ENCODE measurements around the gene CNTN1.

The CNTN1 gene

DNA sequence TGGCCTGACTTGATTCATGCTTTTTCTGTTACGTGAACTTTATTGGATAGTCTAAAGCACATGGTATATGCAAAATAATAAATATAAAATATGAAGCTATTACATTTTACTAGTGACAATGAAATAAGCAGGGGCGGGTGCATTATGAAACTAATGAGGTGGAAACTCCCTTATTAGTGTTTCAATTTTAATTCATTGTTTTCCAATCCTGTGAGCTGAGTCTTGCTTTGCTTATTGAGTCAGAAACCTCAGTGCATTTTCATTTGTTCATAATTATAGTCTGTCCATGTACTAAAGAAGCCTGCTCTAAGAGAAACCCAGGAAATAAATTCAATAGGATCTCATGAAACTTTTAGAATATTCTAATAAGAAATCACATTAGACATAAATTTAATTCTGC lies 78.5 kb downstream of the CNTN1 start:
- DNase-seq (ENCODE audit: low read depth) = no peak

DNA sequence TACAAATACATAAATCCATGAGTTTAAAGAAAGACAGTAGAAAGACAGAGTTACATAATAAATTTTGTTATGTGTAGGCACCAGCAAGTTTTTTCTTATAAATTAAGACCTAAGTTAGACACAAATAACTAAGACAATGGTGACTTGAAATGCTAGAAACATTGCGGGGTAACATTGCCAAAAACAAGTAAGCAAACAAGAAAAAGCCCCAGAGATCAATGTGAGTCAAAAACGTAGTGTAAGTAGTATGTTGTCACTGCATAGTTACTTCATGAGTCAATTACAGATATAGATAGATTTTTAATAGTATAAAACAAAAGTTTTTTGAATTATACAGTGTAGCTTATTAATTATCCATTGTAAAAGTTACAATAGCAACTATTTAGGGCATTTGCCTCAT lies 83.4 kb downstream of the CNTN1 start:
- no peak for DNase-seq (ENCODE audit: low read depth)

DNA sequence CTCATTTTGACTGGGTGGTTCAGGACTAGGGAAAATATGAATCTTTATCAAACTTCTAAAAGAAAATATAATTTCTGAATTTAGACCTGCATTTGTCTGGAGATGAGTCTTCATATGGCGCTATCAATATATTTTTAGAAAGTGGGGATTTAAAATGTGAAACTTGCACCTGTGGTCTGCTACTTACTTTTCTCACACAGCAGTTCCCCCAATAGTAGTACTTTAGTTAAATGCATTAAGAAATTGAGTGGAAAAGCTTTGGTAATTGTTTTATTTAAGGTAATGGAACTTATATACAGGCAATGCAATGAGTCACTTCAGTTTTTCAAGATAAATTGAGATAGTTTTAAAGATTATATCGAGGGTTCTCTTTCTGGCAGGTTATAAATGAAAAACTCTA lies 91.9 kb downstream of the CNTN1 start:
- no peak for DNase-seq (ENCODE audit: low read depth)

DNA sequence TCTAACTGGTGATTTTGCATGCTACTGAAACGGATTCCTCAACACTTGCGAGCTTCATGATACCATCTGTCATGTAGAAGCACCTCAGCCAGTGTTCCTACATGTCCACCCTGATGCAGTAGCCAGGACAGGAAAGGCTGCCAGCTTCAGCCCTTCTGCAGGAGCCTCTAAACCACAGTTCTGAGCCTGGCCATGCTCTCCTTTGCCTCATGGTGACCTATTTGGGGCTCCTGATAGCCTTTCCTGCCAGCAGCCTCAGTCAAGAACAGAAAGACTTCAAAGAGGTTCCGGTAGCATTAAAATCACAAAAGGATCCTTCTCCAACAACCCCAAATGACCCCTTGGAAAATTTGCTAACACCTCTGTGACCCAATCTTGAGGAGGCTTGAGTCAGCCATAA lies 96.0 kb downstream of the CNTN1 start:
- DNase-seq (ENCODE audit: low read depth) = no peak

DNA sequence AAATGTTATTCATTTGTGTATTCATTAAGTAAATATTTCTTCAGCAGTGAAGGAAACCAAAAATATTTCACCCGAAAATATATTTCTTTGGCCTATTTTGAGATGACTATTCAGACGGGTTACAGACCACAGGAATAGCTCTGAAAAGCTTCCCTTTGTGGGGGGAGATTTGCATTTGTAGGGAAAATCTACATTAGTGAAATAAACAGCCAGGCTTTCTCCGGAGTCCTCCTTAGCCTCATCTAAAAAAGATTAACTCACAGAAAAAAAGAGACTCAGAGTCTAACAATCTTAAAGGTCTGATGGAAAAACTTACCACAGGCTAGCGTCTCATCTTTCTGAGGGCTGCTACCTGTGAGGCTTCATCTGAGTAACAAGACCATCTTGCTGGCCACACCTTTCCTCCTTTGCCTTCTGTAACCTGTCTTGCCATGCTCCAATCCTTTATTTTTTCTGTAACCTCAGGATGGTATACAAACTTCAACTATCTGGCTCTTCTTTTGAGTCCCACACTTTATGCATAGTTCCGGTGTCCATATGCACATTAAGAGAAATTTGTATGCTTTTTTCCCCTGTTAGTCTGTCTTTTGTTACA lies 100.7 kb downstream of the CNTN1 start:
- no peak for DNase-seq (ENCODE audit: low read depth)

DNA sequence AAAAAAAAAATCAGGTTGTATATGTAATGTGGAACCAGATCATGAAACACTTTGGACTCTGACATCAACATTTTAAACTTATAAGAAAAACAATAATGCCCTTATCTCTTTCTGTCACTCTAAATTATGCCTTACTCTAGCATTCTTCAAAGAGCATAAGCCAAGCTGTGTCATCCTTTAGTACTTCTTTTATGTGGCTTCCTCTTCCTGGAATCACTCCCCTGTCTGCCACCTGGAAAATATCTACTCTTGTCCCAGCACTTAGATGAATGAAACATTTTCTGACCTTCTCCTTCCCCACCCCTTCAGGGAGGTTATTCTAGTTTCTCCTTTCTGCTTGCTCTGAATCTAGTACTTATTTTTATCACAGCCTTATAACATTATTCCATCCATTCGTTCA lies 101.2 kb downstream of the CNTN1 start:
- DNase-seq (ENCODE audit: low read depth) = no peak

DNA sequence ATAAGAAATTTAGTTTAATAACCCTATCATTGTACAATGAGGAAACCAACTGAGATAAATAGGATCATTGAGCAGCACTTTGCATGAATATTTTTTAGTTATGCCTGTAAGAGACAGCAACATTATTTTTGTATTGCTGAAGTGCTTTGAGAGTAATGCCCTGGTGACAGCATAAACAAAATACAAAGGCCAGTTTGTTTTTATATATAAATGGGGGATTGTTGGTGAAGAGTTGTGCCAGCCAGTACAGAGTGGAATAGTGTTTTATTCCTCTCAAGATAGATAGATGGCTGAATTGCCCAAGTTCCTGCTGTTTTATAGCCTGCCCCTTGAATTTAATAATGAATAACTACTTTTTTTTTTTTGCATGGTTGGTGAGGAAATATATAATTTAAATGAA lies 101.8 kb downstream of the CNTN1 start:
- no peak for DNase-seq (ENCODE audit: low read depth)

DNA sequence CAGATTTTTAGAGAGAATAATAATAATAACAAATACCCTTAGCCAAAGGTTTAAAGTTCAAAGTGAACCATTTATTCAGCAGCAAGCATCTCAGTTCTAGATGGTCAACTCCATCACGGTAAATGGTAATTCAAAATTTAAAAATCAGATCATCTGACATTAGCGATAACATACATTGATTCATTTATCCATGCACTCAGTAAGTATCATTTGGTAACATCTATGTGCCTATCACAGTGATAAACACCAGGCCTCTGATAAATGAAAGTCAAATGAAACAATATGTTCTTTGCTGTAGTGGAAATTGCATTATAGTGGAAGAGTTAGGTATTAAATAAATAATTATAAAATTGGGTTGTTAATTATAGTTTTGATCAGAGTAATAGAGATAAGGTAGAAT lies 108.8 kb downstream of the CNTN1 start:
- no peak for DNase-seq (ENCODE audit: low read depth)

DNA sequence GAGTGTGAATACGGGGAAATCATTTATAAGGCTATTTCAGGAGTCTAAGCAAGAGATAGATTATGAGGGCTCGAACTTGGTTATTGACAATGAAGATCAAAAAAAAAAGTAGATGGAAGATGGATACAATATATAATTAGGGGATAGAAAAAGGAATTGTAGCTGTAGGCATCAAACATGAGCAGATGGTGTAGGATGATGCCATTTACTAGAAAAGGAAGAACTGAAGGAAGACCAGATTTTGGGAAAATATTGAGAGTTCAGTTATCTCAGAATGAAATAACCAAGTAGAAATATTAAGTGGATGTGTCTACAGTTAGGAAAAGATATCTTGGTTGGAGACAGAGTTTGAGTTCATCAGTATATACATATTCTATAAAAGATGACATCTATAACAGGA lies 109.6 kb downstream of the CNTN1 start:
- DNase-seq (ENCODE audit: low read depth) = no peak

DNA sequence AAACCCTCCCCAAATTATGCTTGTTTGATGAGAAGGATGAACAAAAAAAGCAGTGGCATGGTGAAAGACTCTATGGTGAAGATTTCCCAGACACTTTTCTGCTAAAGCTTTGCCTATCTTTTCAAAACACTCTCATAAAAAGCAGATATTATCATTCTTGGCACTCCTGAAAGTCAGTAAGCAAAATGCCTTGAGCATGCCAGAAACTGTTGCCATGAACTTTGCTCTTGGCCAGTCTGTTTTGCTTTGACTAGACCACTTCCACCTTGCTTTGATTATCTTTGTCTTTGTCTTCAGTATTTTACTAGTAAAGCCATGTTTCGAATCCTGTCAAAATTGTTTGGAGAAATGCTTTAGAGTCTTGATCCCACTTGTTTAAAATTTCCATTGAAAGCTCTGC lies 110.4 kb downstream of the CNTN1 start:
- DNase-seq (ENCODE audit: low read depth) = no peak

DNA sequence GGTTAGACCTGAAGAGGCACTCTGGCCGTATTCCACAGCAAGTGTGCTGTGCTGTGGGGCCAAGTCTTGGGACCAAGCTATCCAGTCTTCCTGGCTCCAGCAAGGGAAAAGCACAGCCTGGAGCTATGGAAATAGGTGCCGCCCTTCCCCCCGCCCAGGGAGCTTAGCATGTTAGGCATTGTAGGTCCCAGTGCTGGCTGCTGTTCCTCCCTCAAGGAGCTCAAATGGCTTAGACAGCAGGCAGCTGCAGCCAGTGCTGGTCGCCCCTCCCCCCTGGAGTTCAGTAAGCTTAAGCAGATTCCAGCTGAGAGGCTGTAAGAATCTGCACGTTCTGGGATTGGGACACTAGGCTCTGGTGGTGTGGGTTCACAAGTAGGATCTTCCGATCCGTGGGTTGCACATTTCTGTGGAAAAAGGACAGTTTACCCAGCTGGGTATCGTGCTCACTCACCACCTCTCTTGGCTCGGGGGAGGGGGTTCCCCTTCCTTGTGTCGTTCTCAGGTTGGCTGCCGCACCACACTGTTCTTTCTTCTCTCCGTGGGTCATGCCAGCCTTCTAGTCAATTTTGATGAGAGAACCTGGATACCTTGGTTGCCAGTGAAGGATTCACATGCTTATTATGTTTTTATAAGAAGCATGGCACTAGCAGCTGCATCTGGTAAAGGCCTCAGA lies 127.3 kb downstream of the CNTN1 start:
- DNase-seq (ENCODE audit: low read depth) = no peak

DNA sequence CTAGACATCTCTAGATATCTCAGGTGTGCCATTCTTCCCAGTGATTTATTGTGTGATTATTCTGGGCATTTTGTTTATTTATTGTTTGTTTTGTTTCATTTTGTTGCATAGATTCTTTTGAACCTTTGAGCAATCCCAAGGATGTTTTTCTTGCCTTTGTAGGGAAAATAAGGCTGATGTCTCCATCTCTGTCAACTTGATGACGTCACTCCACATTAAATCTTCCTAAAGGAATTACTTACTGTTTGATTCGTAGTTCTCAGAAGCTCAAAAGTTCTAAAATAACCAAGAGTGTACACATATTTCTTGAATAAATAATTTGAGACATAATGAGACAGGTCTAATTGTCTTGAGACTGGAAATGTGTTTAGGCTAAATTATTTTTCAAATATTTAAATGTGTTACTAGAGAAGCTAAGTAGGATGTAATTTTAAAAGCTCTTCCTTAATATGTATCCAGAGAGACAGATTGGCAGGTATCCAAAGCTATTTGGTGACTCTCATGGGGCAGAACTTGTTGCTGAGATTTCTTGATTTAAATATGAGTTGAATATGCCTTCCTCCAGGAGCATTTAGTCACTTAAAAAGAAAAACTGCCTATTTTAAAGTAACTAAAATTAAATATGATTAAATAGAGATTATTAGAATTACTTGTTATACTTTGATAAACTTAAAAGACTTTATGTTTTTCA lies 128.7 kb downstream of the CNTN1 start:
- no peak for DNase-seq (ENCODE audit: low read depth)

DNA sequence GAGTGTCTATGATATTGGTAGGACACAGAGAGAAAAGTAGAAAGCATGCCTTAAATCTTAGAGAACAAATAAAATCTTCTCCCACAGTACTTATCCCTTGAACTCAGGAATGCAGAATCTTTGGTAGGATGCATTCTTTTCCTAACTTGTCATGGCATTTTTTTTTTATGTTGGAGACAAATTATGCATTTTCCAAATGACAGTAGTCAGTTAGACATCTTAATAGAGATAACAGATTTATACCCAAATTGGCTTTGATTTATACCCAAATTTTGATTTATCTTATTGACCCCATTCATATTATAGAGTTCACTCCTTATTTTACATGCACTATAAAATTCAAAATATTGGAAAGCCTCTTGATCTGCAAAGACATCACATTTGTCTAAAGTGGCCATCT lies 132.9 kb downstream of the CNTN1 start:
- DNase-seq (ENCODE audit: low read depth) = no peak

DNA sequence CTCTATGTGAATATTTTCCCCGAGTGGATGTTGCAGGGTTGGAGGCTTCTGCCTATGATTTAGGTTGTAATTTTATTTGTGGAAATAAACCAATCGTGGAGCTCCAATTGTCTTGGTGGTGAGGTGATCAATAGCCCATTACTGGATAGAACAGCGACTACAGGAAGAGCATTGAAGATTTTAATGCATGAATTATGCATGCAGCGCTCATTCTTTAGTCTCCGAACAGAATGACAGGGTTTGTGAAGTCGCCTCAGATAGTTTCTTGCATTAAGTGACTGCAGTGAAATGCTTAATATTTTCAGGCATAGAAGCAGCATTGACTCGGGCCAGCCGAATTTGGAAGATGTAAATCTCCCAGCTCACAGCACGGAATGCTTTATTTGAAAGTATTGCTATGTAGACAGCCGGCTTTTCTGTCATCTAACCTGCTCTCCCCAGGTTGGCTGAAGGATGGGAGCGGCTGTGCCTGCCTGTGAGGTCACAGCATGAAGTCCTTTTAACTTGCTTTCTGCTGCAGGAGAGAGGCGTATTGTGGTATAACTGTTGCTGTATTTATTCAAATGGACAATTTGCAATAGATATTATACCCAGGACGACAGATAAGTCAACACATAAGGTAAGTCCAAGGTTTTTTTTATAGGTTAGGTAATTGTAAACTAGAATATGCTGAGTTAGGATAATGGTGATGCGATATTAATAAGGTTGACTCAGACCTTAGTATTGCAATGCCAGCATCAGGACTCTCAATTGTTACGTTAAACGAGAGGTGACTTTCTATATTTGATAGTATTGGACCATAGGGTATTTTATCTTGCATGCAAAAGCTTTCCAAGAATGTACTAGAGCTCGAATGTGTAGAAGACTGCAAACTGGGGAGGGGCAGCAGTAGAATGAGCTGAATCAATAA lies 135.7 kb downstream of the CNTN1 start:
- no peak for DNase-seq (ENCODE audit: low read depth)

DNA sequence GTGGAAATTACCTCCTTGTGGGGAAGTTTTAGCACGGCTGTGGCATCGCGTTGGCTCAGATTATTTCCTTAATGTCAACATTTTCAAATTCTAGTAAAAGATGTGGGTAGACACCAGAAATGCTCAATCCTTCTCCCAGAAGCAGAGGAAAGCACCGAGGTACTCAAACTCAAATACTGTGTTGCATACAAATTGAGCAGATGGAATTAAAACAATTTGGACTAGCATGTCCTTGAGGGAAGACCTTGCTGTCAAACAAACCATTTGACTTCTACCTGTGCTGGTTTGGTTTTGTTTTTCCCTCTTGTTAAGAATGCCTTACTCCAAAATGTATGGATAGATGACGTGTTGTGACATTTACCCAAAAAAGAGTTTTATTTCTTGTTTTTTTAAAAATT lies 136.4 kb downstream of the CNTN1 start:
- no peak for DNase-seq (ENCODE audit: low read depth)

DNA sequence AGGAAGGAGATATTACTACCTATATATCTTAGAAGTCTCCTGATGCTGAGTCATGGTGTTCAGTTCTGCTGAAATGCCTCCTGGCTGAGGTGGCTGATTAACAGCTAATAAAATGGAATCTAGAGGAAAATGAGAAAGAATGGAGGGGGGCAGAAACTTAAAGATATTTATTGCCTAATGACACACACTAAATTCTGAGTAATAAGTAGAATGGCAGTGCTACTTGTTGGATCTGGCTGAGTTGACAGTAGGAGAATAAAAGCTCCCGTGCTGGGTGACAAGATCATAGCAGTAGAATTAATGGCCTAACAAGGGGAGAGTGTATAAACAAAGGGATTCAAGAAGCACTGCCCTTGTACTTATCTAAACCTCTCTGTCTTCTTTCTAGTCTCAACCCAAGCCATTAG lies 137.5 kb downstream of the CNTN1 start:
- DNase-seq (ENCODE audit: low read depth) = no peak

DNA sequence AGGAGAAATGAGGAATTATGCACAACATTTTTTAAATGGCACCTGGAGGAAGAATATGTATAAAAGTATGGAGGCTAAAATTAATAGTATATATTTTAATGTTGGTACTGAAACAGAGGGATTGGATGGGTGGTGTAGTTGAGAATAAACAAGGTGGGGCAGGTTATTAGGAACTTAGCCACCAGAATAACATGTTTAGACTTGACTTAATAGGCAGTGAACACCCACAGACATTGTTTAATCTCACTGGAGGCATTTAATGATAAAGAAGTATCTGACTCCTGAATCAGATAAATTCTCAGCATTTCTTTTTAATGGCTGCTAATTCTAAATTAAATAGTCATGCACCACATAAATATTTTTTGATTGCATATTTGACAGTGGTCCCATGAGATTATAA lies 139.7 kb downstream of the CNTN1 start:
- no peak for DNase-seq (ENCODE audit: low read depth)

DNA sequence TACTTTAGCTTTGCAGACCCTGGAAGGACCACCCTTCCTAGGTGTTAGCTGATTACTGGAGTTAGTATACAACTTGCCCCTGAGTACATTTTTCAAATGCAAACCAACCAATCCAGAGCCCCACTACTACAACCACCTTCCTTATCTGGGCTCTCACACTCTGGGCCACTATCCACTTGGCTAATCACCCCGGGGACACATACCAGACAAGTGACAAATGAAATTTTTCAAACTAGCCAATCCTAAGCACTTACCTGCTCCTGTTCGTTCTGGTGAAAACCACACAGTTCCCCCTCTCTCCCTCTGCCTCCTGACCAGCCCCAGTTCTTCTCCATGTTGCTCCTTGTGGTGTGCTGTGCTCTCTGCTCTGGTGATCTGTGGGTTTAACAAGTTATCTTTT lies 140.4 kb downstream of the CNTN1 start:
- no peak for DNase-seq (ENCODE audit: low read depth)

DNA sequence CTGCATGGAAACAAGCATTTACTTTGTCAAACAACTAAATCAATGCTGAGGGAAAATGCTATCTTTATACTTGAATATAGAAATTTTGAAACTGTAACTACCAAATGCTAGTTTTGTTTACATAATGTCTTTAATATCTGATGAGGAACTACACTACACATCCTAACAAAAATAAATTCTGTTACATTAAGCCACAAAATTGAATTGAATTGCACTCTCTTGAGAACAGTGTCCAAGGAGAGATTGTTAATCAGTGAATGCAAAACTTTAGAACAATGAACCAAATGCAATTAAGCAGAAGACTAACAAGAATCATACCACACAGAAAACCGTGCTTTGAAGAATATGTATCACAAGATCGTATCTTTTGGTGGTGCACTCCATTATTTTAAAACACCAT lies 141.6 kb downstream of the CNTN1 start:
- DNase-seq (ENCODE audit: low read depth) = no peak

DNA sequence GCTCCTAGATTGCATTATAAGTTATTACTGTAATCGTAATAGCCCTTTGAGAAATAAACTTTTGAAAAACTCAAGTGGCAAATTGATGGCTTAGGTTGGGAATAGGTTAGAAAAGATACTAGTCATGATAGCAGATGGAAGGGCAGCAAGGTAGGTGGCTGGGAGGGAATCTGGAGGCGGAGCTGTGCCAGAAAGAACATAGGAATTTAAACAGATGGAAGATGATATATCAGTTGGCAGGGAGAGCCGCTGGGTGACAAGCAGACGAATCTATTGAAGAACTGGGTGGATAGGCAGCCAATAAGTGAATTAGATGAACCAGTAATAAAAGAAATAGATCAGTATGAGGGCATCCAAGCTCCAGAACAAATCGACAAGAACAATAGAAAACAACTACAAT lies 142.1 kb downstream of the CNTN1 start:
- DNase-seq (ENCODE audit: low read depth) = no peak

DNA sequence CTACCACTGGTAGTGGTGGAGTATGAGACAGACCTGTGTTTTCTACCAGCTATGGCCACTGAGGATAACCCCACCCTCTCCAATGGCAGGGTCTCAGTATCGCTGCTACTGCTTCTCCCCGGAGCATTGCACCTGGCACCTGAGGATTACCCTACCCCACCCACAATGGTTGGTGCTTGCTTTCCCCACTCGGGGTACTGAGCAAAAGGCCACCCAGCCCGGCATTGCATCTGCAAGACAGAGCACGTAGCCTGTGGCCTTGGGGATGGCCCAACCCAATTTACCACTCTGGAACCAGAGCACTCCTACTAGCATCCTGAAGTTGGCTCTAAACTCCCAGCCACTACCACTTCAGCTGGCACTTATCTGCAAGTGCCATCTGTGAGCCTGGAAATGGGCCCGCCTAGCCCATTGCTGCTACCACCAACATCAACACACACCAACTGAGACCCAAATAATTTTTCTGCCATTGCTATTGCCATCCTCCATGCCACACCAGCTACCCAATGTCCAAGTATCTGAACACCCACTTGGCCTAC lies 145.7 kb downstream of the CNTN1 start:
- DNase-seq (ENCODE audit: low read depth) = no peak

DNA sequence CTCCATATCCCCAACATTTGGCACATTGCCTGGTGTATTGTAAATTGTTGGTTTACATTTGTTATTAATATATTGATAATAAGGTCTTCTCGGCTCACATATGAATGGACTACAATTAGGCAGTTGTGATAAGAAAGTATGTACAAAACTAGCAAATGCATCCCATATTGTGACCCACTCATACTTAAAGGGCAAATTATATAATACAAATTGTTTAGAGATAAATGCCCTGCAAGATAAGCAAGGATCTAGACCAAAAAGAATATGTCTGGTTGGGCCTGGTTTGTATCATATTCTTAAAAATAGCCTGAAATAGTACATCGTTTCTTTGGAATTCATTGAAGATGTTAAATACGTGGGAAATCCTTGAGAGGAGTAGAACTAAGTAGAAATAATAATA lies 151.3 kb downstream of the CNTN1 start:
- DNase-seq (ENCODE audit: low read depth) = no peak
